Activated gamma-delta T cell treated with Interleukin-2 at 50 U/mL for 16 hours (primary cell): ENCODE measurements around the gene HOXD8.

Source experiments
- DNase-seq: peaks from one replicate; pipeline ENCODE4 v3.0.0-alpha.2; 2020

Gene HOXD8

GRCh38 chr2:176175709-176176607, 46.5 kb downstream of the HOXD8 start:
- no peak for DNase-seq

GRCh38 chr2:176177580-176178037, 48.1 kb downstream of the HOXD8 start:
- no peak for DNase-seq

GRCh38 chr2:176178038-176178756, 48.7 kb downstream of the HOXD8 start:
- DNase-seq: no peak

GRCh38 chr2:176178757-176179295, 49.3 kb downstream of the HOXD8 start:
- DNase-seq: no peak

- no peak for DNase-seq
Measured at GRCh38 chr2:176181551-176181950, 52.0 kb downstream of the HOXD8 start.
